NB4 (cell line): ENCODE data around the gene PDZK1IP1.

Experiments
- DNase-seq: peaks from one replicate; pipeline ENCODE4 v3.0.0; 2010; ENCODE audit warnings: low read depth
- H3K4me3 ChIP-seq: one replicate; pipeline ENCODE4 v1.5.1; 2011; ENCODE audit warnings: mild to moderate bottlenecking, low read depth, low read length, moderate library complexity
- MYC ChIP-seq: IDR thresholded peaks from 2 replicates; pipeline ENCODE4 v1.6.1; 2011; ENCODE audit warnings: low read depth, low read length
- POLR2A ChIP-seq: IDR thresholded peaks from 2 replicates; pipeline ENCODE4 v1.6.1; 2011; ENCODE audit warnings: mild to moderate bottlenecking; ENCODE audit not compliant: insufficient read length; ENCODE audit errors: extremely low read depth
- TF ChIP-seq, protein P1 (sequence below): IDR thresholded peaks from one replicate; pipeline ENCODE4 v1.5.1; 2012; ENCODE audit warnings: low read depth, low read length
- TF ChIP-seq, protein P2 (sequence below): IDR thresholded peaks from 2 replicates; pipeline ENCODE4 v1.6.1; 2011; ENCODE audit warnings: low read depth, low read length

PDZK1IP1 gene

DNA sequence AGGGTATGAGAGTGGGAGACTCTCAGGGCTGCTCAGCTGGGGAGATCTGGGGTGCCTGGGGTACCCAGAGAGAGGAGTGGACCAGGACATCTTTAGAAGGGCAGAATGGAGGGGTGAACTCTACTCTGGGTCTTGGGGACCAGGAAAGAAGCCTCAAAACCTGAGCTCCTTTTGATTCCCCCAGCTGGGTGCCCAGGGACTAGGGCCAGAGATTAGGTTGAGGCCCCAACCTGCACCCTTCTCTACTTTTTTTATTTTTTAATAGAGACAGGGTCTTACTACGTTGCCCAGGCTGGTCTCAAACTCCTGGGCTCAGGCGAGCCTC is 1.9 kb downstream of the PDZK1IP1 start:
- no peak overlapping the region for H3K4me3 ChIP-seq
- DNase-seq, result no peak
- TF ChIP-seq, protein P1, sequence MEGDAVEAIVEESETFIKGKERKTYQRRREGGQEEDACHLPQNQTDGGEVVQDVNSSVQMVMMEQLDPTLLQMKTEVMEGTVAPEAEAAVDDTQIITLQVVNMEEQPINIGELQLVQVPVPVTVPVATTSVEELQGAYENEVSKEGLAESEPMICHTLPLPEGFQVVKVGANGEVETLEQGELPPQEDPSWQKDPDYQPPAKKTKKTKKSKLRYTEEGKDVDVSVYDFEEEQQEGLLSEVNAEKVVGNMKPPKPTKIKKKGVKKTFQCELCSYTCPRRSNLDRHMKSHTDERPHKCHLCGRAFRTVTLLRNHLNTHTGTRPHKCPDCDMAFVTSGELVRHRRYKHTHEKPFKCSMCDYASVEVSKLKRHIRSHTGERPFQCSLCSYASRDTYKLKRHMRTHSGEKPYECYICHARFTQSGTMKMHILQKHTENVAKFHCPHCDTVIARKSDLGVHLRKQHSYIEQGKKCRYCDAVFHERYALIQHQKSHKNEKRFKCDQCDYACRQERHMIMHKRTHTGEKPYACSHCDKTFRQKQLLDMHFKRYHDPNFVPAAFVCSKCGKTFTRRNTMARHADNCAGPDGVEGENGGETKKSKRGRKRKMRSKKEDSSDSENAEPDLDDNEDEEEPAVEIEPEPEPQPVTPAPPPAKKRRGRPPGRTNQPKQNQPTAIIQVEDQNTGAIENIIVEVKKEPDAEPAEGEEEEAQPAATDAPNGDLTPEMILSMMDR, result no peak
- TF ChIP-seq, protein P2, sequence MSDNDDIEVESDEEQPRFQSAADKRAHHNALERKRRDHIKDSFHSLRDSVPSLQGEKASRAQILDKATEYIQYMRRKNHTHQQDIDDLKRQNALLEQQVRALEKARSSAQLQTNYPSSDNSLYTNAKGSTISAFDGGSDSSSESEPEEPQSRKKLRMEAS, result no peak
- TF ChIP-seq POLR2A (no peak), MYC (no peak)

DNA sequence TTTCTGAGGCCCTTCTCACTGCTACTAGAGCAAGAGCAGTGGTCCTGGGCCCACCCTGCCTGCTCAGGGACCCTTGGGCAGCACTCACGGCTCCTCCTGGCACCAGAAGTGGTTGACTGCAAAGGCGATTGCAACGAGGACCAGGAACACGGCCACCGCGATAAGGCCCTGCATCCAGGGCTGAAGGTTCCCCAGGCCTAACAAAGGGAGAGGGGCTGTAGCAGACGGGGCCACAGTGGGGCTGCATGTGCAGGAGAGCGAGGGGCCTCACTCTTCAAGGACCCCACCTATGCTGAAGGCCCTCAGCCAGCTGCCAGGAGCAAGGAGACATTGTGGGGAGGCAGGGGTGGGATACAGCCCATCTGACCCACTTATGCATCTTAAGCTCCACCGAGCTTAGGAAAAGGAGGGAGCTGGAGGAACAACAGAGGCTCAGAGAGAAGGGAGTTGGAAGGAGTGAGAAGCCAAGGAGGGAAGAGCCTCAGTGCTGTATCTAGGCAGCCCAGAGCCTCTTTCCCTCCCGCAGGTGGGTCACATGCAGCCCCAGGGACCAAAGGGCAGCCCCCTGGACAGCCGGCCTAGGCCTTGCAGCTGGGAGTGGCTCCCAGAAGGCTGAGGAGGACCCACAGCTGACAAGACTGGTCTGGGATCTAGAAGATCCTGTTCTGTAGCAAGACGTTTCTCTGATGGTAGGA is 2.5 kb downstream of the PDZK1IP1 start:
- H3K4me3 ChIP-seq, result no peak overlapping the region
- no peak for DNase-seq
- TF ChIP-seq MYC (no peak), POLR2A (no peak)
- TF ChIP-seq, protein P1, result no peak
- TF ChIP-seq, protein P2, result no peak

DNA sequence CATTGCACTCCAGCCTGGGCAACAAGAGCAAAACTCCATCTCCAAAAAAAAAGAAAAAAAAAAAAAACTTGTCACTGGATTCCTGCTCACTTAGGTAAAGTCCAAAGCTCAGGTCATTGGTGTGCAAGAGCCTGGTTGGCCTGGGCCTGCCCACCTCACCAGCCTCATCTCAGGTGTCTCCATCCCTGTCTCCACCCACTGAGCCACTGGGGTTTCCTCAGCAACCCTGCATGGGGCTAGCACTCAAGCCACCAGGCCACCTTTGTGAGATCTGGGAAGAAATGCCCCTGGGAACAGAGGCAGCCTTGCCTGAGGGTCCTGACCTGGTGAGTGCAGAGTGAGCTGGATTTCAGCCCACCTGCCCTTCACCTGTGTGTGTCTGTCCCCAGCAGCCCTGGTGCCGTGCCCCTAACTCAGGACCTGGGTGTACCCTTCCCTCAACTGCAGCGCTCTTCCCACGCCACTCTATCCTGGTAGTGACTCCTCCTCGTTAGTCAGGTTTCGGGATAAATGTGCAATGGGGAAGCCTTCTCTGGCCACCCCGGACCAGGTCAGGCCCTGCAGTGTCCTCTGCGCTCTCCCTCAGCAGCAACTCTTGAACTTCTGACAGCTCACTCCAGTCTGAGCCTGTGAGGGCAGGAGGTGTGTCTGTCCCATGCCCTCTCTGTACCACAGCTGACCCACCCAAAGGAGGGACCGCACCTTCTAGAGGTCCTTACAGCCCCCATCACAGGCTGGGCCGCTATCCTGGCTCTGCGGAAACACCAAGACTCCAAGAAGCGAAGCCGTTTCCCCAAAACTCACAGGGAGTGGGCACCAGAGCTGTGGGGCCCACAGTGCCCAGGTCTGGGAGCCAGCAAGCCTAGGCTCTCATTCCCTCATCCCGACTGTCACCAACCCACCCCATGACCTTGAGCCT is 3.3 kb downstream of the PDZK1IP1 start:
- TF ChIP-seq MYC, result no peak
- no peak for TF ChIP-seq POLR2A
- TF ChIP-seq, protein P2, result no peak
- TF ChIP-seq, protein P1, result no peak
- DNase-seq, result no peak
- H3K4me3 ChIP-seq, result no peak overlapping the region

DNA sequence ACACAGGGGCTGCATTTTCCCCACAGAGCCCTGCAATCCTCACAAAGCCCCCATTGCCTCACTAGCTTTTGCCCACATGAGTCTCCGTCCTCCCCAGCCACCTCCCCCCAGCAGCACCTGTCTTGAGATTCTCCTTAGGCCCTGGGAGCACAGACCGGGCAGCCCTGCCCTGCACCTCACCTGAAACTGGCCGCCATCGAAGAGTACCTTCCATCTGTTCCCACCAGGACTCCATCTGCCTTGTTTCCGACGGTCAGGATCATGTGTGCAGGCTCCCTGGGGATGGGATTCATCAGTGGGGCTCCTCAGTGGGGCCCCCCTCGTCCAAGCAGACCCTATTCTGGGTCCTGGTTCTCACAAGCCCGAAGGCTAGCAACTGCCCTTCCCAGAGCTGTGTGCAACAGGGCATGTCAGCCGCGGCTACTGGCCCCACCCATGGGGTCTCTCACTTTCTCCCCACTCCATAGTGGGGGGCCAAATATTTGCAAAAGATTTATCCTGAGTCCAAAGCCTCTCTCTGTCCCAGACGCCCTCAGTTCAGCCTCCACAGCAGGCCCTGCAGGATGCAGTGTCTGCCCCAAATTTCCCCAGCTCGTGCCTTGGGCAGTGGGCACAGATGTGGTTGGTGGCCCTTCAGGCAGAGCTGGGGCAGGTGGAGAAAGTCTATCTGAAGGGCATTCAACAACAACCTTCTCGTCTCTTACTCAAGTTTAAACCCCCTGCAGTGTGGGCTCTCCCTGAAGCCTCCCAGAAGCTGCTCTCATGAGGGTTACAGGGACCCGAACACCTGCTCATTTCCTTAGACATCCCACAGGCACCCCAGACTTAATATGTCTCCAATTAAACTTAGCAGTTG is 4.8 kb downstream of the PDZK1IP1 start:
- no peak overlapping the region for H3K4me3 ChIP-seq
- DNase-seq, result no peak
- TF ChIP-seq MYC (no peak), POLR2A (no peak)
- TF ChIP-seq, protein P2, result no peak
- TF ChIP-seq, protein P1, result no peak

DNA sequence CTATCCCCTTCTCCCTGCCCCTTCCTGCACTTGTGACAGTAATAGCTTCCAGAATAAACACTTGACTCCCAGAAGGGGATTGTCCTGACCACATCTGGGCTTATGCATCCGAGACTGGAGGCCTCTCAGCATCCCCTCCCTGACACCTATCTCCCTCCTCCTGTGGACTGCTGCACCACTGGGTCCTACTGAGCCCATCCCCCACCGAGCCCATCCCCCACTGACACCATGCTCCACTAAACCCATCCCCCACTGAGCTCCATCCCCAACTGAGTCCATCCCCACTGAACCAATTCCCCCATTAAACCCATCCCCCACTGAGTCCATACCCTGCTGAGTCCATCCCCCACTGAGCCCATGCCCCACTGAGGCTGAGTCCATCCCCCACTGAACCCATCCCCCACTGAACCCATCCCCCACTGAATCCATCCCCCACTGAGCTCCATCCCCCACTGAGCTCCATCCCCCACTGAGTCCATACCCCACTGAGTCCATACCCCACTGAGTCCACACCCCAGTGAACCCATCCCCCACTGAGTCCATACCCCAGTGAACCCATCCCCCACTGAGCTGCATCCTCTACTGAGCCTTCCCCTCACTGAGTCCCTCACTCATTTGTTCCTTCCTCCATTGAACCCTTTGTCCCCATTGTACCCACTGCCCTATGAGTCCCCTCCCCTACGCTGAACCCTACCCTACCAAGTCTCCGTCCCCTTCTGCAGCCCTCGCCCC is 5.6 kb downstream of the PDZK1IP1 start:
- no peak overlapping the region for H3K4me3 ChIP-seq
- TF ChIP-seq, protein P2, result no peak
- TF ChIP-seq, protein P1, result no peak
- TF ChIP-seq POLR2A (no peak), MYC (no peak)
- peak; percentile 25 for DNase-seq
